22Rv1 (cell line): ENCODE results near the gene ZNF692.

ENCODE experiments used
- H3K27ac ChIP-seq: fragments of 450-650 bp; 2 replicates; pipeline ENCODE4 v1.5.1; 2017
- ZFX ChIP-seq: fragments of 450-650 bp; IDR thresholded peaks from 2 replicates; pipeline ENCODE4 v1.6.1; 2017; ENCODE audit warnings: antibody characterized with exemption, borderline replicate concordance
- TF ChIP-seq, protein P1 (sequence below): fragments of 450-650 bp; IDR thresholded peaks from 2 replicates; pipeline ENCODE4 v1.5.1; 2017; ENCODE audit warnings: mild to moderate bottlenecking

ZNF692 gene

GRCh38 chr1:248802454-248802853, 56.4 kb downstream of the ZNF692 start:
- TF ChIP-seq ZFX, result no peak
- TF ChIP-seq, protein P1, sequence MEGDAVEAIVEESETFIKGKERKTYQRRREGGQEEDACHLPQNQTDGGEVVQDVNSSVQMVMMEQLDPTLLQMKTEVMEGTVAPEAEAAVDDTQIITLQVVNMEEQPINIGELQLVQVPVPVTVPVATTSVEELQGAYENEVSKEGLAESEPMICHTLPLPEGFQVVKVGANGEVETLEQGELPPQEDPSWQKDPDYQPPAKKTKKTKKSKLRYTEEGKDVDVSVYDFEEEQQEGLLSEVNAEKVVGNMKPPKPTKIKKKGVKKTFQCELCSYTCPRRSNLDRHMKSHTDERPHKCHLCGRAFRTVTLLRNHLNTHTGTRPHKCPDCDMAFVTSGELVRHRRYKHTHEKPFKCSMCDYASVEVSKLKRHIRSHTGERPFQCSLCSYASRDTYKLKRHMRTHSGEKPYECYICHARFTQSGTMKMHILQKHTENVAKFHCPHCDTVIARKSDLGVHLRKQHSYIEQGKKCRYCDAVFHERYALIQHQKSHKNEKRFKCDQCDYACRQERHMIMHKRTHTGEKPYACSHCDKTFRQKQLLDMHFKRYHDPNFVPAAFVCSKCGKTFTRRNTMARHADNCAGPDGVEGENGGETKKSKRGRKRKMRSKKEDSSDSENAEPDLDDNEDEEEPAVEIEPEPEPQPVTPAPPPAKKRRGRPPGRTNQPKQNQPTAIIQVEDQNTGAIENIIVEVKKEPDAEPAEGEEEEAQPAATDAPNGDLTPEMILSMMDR, result no peak
- H3K27ac ChIP-seq, result no peak overlapping the region

- H3K27ac ChIP-seq, result no peak overlapping the region
- no peak for TF ChIP-seq ZFX
- TF ChIP-seq, protein P1, result no peak
Measured at GRCh38 chr1:248800459-248800858, 58.4 kb downstream of the ZNF692 start.
